Measurements from ENCODE around the gene FARP1.

Gene FARP1

DNA sequence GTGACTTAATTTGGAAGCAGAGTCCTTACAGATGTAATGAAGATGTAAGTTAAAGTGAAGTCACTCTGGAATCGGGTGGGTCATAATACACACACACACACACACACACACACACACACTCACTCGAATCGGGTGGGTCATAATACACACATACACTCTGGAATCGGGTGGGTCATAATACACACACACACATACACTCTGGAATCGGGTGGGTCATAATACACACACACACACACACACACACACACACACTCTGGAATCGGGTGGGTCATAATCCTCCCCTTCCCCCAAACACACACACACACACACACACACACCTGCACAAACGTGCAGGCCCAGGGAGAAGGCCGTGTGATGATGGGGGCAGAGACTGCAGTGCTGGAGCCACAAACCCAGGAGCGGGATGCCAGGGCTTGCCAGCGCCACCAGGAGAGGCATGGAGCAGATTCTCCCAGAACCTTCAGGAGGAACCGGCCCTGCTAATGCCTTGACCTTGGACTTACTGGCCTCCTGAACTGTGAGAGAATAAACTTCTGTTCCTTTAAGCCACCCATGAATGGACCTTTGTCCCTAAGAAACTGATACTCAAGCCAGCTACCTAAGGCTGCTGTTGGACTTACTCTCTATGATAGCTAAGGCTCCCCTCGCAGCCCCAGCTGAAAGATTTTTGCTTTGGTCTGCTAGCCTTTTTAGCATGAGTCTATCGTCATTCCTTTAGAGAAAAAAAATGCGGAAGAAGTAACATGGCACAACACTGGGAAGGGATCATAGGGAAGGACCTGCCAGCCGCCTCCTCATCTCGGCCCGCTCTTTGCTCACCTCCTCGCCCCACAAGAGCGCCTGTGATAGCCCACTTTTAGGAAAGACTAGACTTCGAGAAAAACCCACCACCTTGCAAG lies 170.4 kb downstream of the FARP1 start:
- no peak for DNase-seq

DNA sequence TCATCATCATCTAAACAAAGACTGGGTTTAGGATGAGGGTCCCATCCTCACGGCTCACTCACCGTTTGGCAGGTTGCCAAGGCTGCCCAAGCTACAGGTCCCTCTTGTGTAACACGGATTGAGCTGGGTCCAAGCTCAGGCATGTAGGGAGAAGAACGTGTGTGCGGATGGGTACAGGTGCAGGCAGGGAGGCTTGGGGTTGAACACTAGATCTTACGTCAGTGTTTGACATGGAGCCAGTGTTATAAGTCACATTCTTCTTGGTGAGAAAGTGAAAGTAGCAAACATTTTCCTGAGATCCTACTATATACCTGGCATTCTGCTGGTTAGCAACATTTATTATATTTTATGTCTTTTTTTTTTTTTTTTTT lies 171.0 kb downstream of the FARP1 start:
- DNase-seq, result no peak

GRCh38 chr13:98315466-98315865 lies 172.6 kb downstream of the FARP1 start:
- DNase-seq, result no peak

- DNase-seq, result no peak
Observed at GRCh38 chr13:98315902-98316301, 173.0 kb downstream of the FARP1 start.

- no peak for DNase-seq
Observed at GRCh38 chr13:98317573-98318171, 174.8 kb downstream of the FARP1 start.

DNA sequence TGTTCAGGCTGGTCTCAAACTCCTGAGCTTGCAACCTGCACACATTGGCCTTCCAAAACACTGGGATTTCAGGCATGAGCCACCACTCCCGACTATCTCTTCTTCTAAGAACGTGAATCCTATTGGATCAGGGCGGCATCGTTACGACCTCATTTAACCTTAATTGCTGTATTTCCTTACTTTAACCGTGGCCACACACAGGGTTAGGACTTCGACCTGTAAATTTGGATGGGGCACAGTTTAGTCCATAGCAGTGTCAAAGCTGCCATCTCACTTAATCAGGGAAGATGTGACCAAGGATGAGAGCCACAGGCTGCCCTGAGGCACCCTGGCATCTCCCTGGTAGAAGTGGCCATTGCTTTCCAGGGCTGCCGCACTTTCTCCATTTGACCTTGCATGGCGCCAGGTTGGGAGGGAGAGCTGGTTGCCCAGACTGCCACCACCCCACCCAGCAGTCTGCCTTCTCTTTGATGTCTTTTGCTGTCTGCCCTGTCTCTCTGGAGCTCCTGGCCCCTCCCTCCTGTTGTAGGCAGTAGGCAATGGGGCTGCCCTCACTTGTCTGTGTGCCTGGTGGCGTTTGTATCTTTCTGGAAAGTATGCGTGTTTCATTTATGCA lies 175.5 kb downstream of the FARP1 start:
- no peak for DNase-seq

DNA sequence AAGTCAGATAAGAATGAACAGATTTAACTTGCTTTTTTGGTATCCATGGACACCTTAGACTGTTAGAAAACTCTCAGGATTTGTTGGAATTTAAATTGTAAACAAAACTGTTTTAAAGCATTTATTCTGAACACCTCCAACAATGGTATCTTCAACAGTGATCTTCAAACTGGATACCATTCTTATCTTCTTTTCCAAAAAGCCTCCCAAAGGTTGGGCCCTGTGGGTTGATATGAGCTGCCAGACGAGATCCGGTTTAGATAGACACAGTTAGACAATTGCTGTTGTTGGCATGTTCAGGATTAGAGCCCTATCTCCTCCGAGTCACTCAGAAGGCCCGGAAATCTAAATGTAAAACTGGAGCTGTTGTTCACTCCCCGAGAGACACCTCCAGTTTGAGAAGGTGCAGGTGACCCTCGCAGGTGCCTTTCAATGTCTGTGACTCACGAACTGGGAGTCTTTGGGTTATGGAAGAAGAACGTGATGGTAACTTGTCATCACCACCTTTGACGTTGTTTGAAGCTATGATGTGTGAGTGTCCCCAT lies 177.7 kb downstream of the FARP1 start:
- DNase-seq, result no peak

GRCh38 chr13:98321395-98321794 lies 178.5 kb downstream of the FARP1 start:
- DNase-seq, result no peak

GRCh38 chr13:98322091-98322718 lies 179.3 kb downstream of the FARP1 start:
- DNase-seq, result no peak

DNA sequence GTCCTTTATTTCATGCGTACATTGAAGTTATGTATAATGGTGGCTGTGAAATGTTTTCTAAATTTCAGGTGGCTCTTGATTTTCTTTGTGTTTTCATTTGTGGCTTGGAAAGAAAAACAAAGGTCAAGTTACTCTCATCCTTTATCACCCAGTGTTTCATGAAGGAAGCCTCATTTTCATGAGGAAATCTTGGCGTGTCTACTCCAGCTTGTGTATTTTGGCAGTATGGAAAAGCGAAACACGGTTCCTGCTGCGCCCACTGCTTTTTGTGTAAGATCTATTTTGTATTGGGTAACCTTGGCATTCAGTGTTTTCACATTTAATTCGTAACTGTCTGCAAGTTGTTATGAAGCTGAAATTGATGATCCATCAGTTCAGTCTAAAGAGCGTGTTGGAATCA lies 181.2 kb downstream of the FARP1 start:
- DNase-seq, result no peak

DNA sequence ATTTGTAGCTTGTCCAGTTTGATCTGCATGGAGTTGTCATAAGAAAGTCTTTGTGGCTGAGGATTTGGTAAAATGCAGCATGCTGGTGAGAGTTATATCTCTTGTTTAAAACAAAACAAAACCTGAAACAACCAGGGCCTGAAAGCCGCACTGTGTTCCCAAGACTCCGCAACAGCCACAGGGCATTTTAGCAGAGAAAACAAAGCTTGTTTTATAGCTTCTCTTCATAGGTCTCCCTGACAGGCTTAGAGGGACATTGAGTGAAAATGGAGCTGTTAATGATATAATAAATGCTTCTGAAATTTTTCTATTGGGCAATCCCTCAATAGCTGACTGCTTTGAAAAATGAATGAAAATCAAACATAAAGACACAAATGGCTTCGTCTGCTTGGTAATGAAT lies 182.8 kb downstream of the FARP1 start:
- DNase-seq, result no peak

GRCh38 chr13:98326291-98326690 lies 183.4 kb downstream of the FARP1 start:
- no peak for DNase-seq

DNA sequence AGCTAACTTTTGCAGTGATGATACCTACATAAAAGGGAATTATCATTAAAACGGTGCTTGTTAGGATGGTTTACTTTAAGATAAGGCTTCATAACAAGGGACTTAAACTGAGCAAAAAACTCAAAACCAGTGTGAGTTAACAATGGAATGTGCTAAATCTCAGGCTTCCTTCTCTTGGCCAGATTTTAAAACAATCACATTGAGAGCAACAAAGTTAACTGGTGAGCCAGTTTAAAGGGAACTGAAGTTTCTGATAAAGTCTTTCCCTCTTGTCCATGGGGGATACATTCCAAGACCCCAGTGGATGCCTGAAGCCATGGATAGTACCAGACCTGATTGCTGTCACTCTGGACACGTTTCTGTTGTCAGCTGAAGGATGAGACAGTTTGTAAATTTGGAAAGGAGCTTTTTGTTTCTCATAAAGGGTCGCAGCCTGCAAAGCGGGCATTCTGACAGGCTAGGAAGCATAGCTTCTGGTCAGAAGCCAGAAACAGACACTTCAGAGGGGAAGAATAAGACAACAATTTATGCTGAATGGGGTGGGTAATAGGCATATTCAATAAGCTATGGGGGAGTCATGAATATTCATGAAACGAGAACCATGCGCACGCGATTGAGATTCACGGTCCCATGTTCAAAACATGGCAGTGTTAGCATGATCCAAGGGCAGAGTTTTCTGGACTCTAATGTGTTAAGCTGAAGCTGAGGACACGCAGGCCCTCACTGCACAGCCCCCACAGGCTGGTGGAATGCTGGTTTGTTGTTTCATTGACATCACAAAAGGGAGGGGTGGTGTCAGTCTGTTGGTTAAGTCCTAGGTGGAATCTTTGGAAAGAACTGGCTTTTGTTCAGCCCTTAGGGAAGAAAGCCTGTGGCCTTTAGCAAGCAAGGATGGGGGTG lies 184.7 kb downstream of the FARP1 start:
- no peak for DNase-seq

- no peak for DNase-seq
Observed at GRCh38 chr13:98328511-98328910, 185.6 kb downstream of the FARP1 start.

- no peak for DNase-seq
Observed at GRCh38 chr13:98332222-98332621, 189.3 kb downstream of the FARP1 start.

DNA sequence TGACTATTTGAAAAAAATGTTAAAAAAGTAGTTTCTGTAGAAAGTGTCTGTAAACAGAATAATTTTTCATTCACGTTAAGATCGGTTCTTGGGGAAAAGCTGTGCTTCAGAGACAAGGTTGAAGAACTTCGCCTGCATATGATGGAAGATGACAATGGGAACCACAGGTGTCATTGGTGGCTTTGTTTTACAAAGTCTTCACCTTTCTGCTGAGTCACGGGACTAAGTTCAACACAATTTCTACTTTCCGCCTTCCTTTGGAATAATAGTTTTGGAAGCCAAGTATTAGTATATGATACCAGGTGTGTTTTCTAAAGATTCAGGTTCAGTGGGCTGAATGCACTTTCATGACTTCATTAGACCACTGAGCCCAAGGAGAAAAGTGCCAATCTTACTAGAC lies 189.8 kb downstream of the FARP1 start:
- no peak for DNase-seq

GRCh38 chr13:98333486-98333885 lies 190.6 kb downstream of the FARP1 start:
- no peak for DNase-seq

DNA sequence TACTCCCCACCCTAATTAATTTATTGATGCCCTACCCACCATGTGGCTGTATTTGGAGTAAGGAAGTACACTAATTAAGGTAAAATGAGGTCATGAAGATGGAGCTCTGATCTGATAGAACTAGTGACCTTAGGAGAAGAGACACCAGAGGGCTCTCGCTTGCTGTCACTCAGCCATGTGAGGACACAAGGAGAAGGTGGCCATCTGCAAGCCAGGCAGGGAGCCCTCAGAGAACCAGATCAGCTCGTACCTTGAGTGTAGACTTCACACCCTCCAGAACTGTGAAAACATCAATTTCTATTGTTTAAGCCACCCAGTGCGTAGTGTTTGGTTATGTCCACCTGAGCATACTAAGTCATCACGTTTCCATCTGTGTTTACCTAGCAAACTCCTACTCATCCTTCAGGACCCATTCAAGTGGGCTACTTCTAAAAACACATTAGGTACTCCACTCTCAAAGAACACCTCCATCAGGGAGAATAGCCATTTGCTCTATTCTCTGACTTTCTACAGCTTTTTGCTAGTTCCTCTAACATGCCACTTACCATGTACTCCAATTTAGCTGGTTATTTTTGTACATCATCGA lies 191.8 kb downstream of the FARP1 start:
- no peak for DNase-seq

- DNase-seq, result no peak
Observed at GRCh38 chr13:98335721-98336120, 192.8 kb downstream of the FARP1 start.

GRCh38 chr13:98338310-98338709 lies 195.4 kb downstream of the FARP1 start:
- no peak for DNase-seq

DNA sequence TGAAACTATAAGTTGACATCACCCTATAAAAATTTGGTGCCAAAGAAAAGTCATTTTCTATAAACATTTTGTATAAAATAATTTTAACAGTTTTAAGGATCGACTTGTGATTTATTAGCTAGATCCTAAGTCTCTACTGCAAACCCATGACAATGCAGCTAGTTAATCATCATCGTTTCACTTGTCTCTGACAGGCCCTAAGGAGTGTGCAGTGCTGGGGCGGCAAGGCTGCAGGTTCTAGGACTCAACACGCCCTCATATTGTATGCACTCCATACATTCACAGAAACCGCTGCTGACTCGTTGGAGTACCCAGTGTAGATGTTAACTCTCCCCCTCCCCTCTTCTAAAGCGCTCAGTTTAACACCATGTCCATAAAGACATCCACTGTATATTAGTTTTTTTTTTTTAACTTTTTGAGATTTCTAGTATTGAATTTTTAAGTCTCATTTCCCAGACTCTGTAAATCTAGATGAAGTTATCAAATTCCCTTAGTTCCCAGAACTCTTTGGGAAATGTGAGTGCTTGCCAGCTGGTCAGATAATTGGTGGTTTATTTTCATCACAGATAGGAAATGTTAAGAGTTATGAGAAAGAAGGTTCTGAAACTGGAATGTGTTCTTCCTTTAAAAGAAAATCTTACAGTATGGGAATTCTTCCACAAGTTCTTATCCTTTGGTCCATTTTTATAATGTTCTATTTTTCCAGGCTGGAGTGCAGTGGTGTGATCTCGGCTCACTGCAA lies 197.0 kb downstream of the FARP1 start:
- DNase-seq, result no peak
